H1 (cell line): ENCODE data around the gene YWHAE. TPM values are rescaled to one million over a fixed set of nuclear protein-coding genes. Genes with fewer than 3 reads are reported as not detected.
A peak's percentile ranks its signal among the peaks of the same experiment; 100 is the strongest.

Experiments used
- CTCF ChIA-PET: fragments of 300-600 bp; sonication (Branson Sonifier 250); formaldehyde crosslinking; loops from one replicate; lab custom pipeline; 2021; ENCODE audit not compliant: partially characterized antibody; lab: Charles Lee
- POLR2A ChIA-PET: fragments of 300-600 bp; sonication (Branson Sonifier 250); formaldehyde crosslinking; loops from one replicate; lab custom pipeline; 2021; ENCODE audit warnings: inconsistent platforms; ENCODE audit not compliant: partially characterized antibody; lab: Charles Lee
- DNase-seq, 2 experiments: peaks; one replicate each; pipeline versions ENCODE4 v3.0.0 to v3.0.0-alpha.2; 2010 to 2022; ENCODE audit warnings: low spot score in 2 of 2, low read depth in 1 of 2, mixed read lengths in 1 of 2
- FAIRE-seq: peaks from 2 replicates; lab custom pipeline; 2011; peaks lifted over from hg19 to GRCh38; lab: Jason Lieb, UNC
- H2AFZ ChIP-seq: 2 replicates; pipeline ENCODE4 v1.8.1; 2012; ENCODE audit warnings: low read length, inconsistent platforms
- H2AK5ac ChIP-seq: 2 replicates; pipeline ENCODE4 v1.6.1; 2013; ENCODE audit warnings: low read depth, low read length
- H2BK120ac ChIP-seq: replicated peaks from 2 replicates; pipeline ENCODE3; 2013; ENCODE audit warnings: low read depth, low read length, inconsistent platforms
- H2BK12ac ChIP-seq: 2 replicates; pipeline ENCODE4 v1.6.1; 2013; ENCODE audit warnings: low read depth, low read length
- H2BK15ac ChIP-seq: 2 replicates; pipeline ENCODE4 v1.6.1; 2013; ENCODE audit warnings: low read length
- H2BK20ac ChIP-seq: 2 replicates; pipeline ENCODE4 v1.6.1; 2013; ENCODE audit warnings: low read length
- H2BK5ac ChIP-seq: 2 replicates; pipeline ENCODE4 v1.6.1; 2013; ENCODE audit warnings: low read depth, low read length
- H3K14ac ChIP-seq: 2 replicates; pipeline ENCODE4 v1.6.1; 2013; ENCODE audit warnings: inconsistent platforms; ENCODE audit not compliant: insufficient read length
- H3K18ac ChIP-seq: 2 replicates; pipeline ENCODE4 v1.6.1; 2013; ENCODE audit warnings: low read length; ENCODE audit errors: extremely low read depth
- H3K23ac ChIP-seq: 2 replicates; pipeline ENCODE4 v1.6.1; 2013; ENCODE audit warnings: inconsistent platforms; ENCODE audit not compliant: insufficient read length
- H3K23me2 ChIP-seq: 2 replicates; pipeline ENCODE4 v1.6.1; 2013; ENCODE audit warnings: low read depth, low read length
- H3K27ac ChIP-seq: 2 replicates; pipeline ENCODE4 v1.6.1; 2011; ENCODE audit warnings: low read depth, low read length, inconsistent platforms
- H3K27me3 ChIP-seq, 4 experiments: replicated peaks in 1 of 4; 1 replicate in 1 of 4; 2 replicates in 3 of 4; pipeline versions ENCODE4 v1.6.1 to v1.8.1; 2011 to 2013; ENCODE audit warnings: low read length in 3 of 4, mild to moderate bottlenecking in 3 of 4, inconsistent platforms in 2 of 4, mixed read lengths in 2 of 4, moderate library complexity in 1 of 4; ENCODE audit not compliant: control insufficient read depth in 3 of 4, insufficient read depth in 3 of 4; ENCODE audit errors: extremely low read depth in 1 of 4
- H3K36me3 ChIP-seq, 4 experiments: 2 replicates each; pipeline versions ENCODE4 v1.6.1 to v1.8.1; 2011 to 2013; ENCODE audit warnings: mild to moderate bottlenecking in 4 of 4, low read length in 3 of 4, moderate library complexity in 2 of 4, control low read depth in 1 of 4, inconsistent platforms in 1 of 4; ENCODE audit not compliant: insufficient read depth in 4 of 4, control insufficient read depth in 2 of 4
- H3K4ac ChIP-seq: replicated peaks from 2 replicates; pipeline ENCODE3; 2013; ENCODE audit warnings: low read length, low read depth, mixed read lengths, inconsistent platforms; ENCODE audit not compliant: insufficient read length
- H3K4me1 ChIP-seq, 4 experiments: replicated peaks in 1 of 4; 1 replicate in 1 of 4; 2 replicates in 3 of 4; pipeline versions ENCODE4 v1.6.1 to v1.8.1; 2011 to 2013; ENCODE audit warnings: low read length in 3 of 4, inconsistent platforms in 2 of 4, mixed read lengths in 1 of 4; ENCODE audit not compliant: insufficient read depth in 4 of 4, control insufficient read depth in 3 of 4
- H3K4me2 ChIP-seq, 2 experiments: 2 replicates each; pipeline versions ENCODE4 v1.6.1 to v1.8.1; 2011 to 2013; ENCODE audit warnings: low read depth in 2 of 2, low read length in 2 of 2, control low read depth in 1 of 2, inconsistent platforms in 1 of 2, mild to moderate bottlenecking in 1 of 2; ENCODE audit not compliant: insufficient read depth in 1 of 2
- H3K4me3 ChIP-seq, 4 experiments: fragments of 200-600, 300-600 bp in 1 of 4; sonication (generic), shearing (Covaris generic), sonication (Bioruptor Twin) in 1 of 4; 2 replicates each; pipeline versions ENCODE4 v1.5.1 to v1.8.1; 2011 to 2016; ENCODE audit warnings: low read length in 4 of 4, low read depth in 3 of 4, control low read depth in 2 of 4, inconsistent platforms in 2 of 4, mild to moderate bottlenecking in 2 of 4, mixed read lengths in 1 of 4, moderate library complexity in 1 of 4; ENCODE audit not compliant: insufficient read depth in 2 of 4; ENCODE audit errors: extremely low read depth in 1 of 4
- H3K56ac ChIP-seq: replicated peaks from 2 replicates; pipeline ENCODE3; 2013; ENCODE audit warnings: low read depth, mild to moderate bottlenecking, mixed read lengths, low read length, inconsistent platforms; ENCODE audit not compliant: insufficient read length
- H3K79me1 ChIP-seq: 2 replicates; pipeline ENCODE4 v1.6.1; 2013; ENCODE audit warnings: low read depth, low read length, control low read depth
- H3K79me2 ChIP-seq, 2 experiments: 2 replicates each; pipeline versions ENCODE4 v1.6.1 to v1.8.1; 2012 to 2013; ENCODE audit warnings: low read length in 2 of 2, mild to moderate bottlenecking in 2 of 2, inconsistent platforms in 1 of 2; ENCODE audit not compliant: insufficient read depth in 2 of 2, control insufficient read depth in 1 of 2
- H3K9ac ChIP-seq, 4 experiments: replicated peaks in 1 of 4; 1 replicate in 1 of 4; 2 replicates in 3 of 4; pipeline versions ENCODE4 v1.6.1 to v1.8.1; 2011 to 2013; ENCODE audit warnings: low read depth in 3 of 4, low read length in 3 of 4, control low read depth in 2 of 4, mild to moderate bottlenecking in 2 of 4, moderate library complexity in 2 of 4, inconsistent platforms in 1 of 4; ENCODE audit errors: extremely low read depth in 1 of 4
- H3K9me3 ChIP-seq, 2 experiments: 2 replicates each; pipeline versions ENCODE4 v1.6.1 to v1.8.1; 2012 to 2013; ENCODE audit warnings: mild to moderate bottlenecking in 2 of 2, moderate library complexity in 2 of 2, control low read depth in 1 of 2, inconsistent platforms in 1 of 2, low read depth in 1 of 2, low read length in 1 of 2, mixed read lengths in 1 of 2; ENCODE audit not compliant: insufficient read depth in 2 of 2
- H4K20me1 ChIP-seq, 2 experiments: replicated peaks in 1 of 2; 2 replicates each; pipeline versions ENCODE3 to v1.8.1; 2011 to 2013; ENCODE audit warnings: inconsistent platforms in 2 of 2, low read length in 2 of 2, mild to moderate bottlenecking in 1 of 2; ENCODE audit not compliant: insufficient read depth in 2 of 2, control insufficient read depth in 1 of 2
- H4K5ac ChIP-seq: 2 replicates; pipeline ENCODE4 v1.6.1; 2013; ENCODE audit warnings: low read length, low read depth, mixed read lengths, inconsistent platforms; ENCODE audit not compliant: insufficient read length
- H4K8ac ChIP-seq: 2 replicates; pipeline ENCODE4 v1.8.0; 2013; ENCODE audit warnings: mild to moderate bottlenecking, moderate library complexity, low read length, inconsistent platforms; ENCODE audit not compliant: insufficient read depth; ENCODE audit errors: extremely low read depth
- H4K91ac ChIP-seq: replicated peaks from 2 replicates; pipeline ENCODE3; 2013; ENCODE audit warnings: low read length, mixed read lengths, inconsistent platforms; ENCODE audit not compliant: insufficient read length
- BACH1 ChIP-seq: IDR thresholded peaks from 2 replicates; pipeline ENCODE4 v1.6.1; 2012; ENCODE audit warnings: low read length, improper control_type of control experiment
- EP300 ChIP-seq, 2 experiments: IDR thresholded peaks; 1 replicate in 1 of 2; 2 replicates in 1 of 2; pipeline ENCODE4 v1.6.1; 2011 to 2012; ENCODE audit warnings: low read depth in 2 of 2, low read length in 2 of 2, mild to moderate bottlenecking in 2 of 2, borderline replicate concordance in 1 of 2, inconsistent platforms in 1 of 2, moderate library complexity in 1 of 2
- GTF2F1 ChIP-seq: IDR thresholded peaks from 2 replicates; pipeline ENCODE4 v1.6.1; 2012; ENCODE audit warnings: low read depth, low read length, improper control_type of control experiment, borderline replicate concordance
- RFX5 ChIP-seq: IDR thresholded peaks from 2 replicates; pipeline ENCODE4 v1.6.1; 2011; ENCODE audit warnings: low read depth, low read length, improper control_type of control experiment, borderline replicate concordance
- SIX5 ChIP-seq: IDR thresholded peaks from 2 replicates; pipeline ENCODE4 v1.6.1; 2011; ENCODE audit warnings: mild to moderate bottlenecking, low read depth, low read length
- WGBS, 2 experiments: shearing (Covaris generic) in 1 of 2; methylation state at CpG; one replicate each; pipeline versions ENCODE4 v1.1.6 to v1.1.7; 2013 to 2015; ENCODE audit warnings: low lambda C conversion rate in 2 of 2, mixed read lengths in 2 of 2, inconsistent platforms in 1 of 2, low coverage in 1 of 2, missing lambda C conversion rate in 1 of 2; ENCODE audit not compliant: insufficient replicate concordance in 2 of 2, insufficient coverage in 1 of 2, insufficient read length in 1 of 2; ENCODE audit errors: extremely low coverage in 1 of 2, missing lambda C conversion rate in 1 of 2; 5-methylcytosine and 5-hydroxymethylcytosine counted together
- polyA plus RNA-seq, 7 experiments: library from polyadenylated mRNA; depleted of rRNA in 3 of 7; stranded (reverse) in 5 of 7; unstranded in 2 of 7; fragments of >200 nt in 5 of 7; fragments of 200-250 nt in 2 of 7; gene quantifications; 1 replicate in 5 of 7; 2 replicates in 1 of 7; 4 replicates in 1 of 7; pipeline versions ENCODE4 v1.2.1 to v1.2.3, GENCODE V29; 2011 to 2013; ENCODE audit warnings: missing spikeins in 2 of 7, mixed read lengths in 2 of 7
- total RNA-seq: library from RNA; stranded (reverse); fragmentation: NEBNext Ultra II Directional; extraction: Animal tissue kit (Norgen Biotek cat#: 25700); gene quantifications from 2 replicates; pipeline ENCODE4 v1.2.1, GENCODE V29; 2021
- TF ChIP-seq, protein P1 (sequence below): IDR thresholded peaks from 2 replicates; pipeline ENCODE4 v1.6.1; 2012; ENCODE audit warnings: inconsistent platforms

The YWHAE gene
- total and polyA plus RNA-seq, 2 of the 8 experiments (the other 6 are each of a cell fraction or from before 2014, with no cell fraction given) = 559 to 1,186 TPM

DNA sequence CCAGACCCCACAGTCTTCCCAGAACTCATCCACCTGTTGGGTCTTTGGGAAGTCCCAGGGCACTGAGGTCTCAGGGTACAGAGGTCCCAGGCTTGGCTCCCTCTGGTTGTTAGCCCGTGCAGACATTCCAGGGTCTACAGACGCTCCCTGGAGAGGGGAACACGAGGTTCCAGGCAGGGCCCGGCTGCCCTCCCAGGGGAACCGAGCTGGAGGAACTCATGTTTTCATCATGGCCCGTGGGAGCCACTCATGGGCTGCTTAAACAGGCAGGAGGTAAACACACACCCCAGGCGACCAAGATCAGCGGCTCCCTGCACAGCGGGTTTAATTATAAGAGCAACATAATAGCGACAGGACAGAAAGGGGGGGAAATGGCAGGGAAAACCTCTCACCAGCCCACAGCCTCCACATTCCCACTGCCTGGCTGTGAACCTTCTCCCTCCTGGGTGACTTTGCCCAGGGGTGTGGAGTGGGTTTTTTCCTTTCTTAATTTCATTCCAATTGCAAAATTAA lies 84.1 kb downstream of the YWHAE start:
- H4K91ac ChIP-seq = no peak overlapping the region
- POLR2A ChIA-PET = no interaction called here
- DNase-seq = no peak
- no peak overlapping the region for H2BK20ac ChIP-seq
- no peak for TF ChIP-seq SIX5
- no peak for TF ChIP-seq EP300 (IDR thresholded peaks at IDR 0.05; ENCODE audit: borderline replicate concordance in 1 of 2, low read depth in 2 of 2, low read length in 2 of 2)
- TF ChIP-seq, protein P1, sequence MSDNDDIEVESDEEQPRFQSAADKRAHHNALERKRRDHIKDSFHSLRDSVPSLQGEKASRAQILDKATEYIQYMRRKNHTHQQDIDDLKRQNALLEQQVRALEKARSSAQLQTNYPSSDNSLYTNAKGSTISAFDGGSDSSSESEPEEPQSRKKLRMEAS = no peak
- no peak for TF ChIP-seq BACH1
- no peak for TF ChIP-seq GTF2F1
- no peak for TF ChIP-seq RFX5
- TF ChIP-seq, all 59 proteins: peak for 0
- H3K23ac ChIP-seq = no peak overlapping the region
- no peak overlapping the region for H2BK12ac ChIP-seq
- 86% methylated on average over 7 of the region's 10 CpGs; no CpG with 5 or more reads in 1 of the 2 experiments for WGBS, 2 experiments
- no peak overlapping the region for H3K4me3 ChIP-seq
- H2BK5ac ChIP-seq = no peak overlapping the region
- H3K79me2 ChIP-seq = no peaks in the 10 kb centered on the region
- no peak overlapping the region for H3K27ac ChIP-seq
- H4K8ac ChIP-seq = peak overlapping the region; percentile 36; the same call in 1 of the 2 replicates
- no peak overlapping the region for H3K4ac ChIP-seq
- no peaks in the 10 kb centered on the region for H3K4me1 ChIP-seq
- H3K27me3 ChIP-seq = no peaks in the 10 kb centered on the region
- H3K9me3 ChIP-seq = no peaks in the 10 kb centered on the region
- no peak overlapping the region for H3K4me2 ChIP-seq
- no peak overlapping the region for H3K9ac ChIP-seq
- H2BK15ac ChIP-seq = no peak overlapping the region
- no peak overlapping the region for H3K56ac ChIP-seq
- FAIRE-seq = no peak
- no peaks in the 10 kb centered on the region for H3K36me3 ChIP-seq
- no peaks in the 10 kb centered on the region for H3K79me1 ChIP-seq
- no peaks in the 10 kb centered on the region for H3K23me2 ChIP-seq
- H3K14ac ChIP-seq = no peak overlapping the region
- H3K18ac ChIP-seq = peak overlapping the region; percentile 32
- H4K5ac ChIP-seq = no peak overlapping the region
- CTCF ChIA-PET = interaction anchor here (0.6 to 1.4 kb wide), 5 partner anchors 14 to 224 kb away, joined by 3 to 6 read pairs (median 4); no protein-coding TSS in a partner anchor
- no peak overlapping the region for H2BK120ac ChIP-seq
- no peak overlapping the region for H2AFZ ChIP-seq
- no peak overlapping the region for H2AK5ac ChIP-seq
- H4K20me1 ChIP-seq = no peaks in the 10 kb centered on the region
